Urothelium cell line (cell line): ENCODE results near the gene DLGAP4.

Experiments used
- DNase-seq: peaks from one replicate; pipeline ENCODE4 v3.0.0; 2011; ENCODE audit warnings: low spot score, mixed read lengths
- FAIRE-seq: peaks from 2 replicates; lab custom pipeline; 2011; peaks lifted over from hg19 to GRCh38; lab: Jason Lieb, UNC

Gene DLGAP4

GRCh38 chr20:36273414-36274180 is 32.5 kb upstream of the DLGAP4 start:
- FAIRE-seq (no peak), DNase-seq (peak; percentile 55)

DNA sequence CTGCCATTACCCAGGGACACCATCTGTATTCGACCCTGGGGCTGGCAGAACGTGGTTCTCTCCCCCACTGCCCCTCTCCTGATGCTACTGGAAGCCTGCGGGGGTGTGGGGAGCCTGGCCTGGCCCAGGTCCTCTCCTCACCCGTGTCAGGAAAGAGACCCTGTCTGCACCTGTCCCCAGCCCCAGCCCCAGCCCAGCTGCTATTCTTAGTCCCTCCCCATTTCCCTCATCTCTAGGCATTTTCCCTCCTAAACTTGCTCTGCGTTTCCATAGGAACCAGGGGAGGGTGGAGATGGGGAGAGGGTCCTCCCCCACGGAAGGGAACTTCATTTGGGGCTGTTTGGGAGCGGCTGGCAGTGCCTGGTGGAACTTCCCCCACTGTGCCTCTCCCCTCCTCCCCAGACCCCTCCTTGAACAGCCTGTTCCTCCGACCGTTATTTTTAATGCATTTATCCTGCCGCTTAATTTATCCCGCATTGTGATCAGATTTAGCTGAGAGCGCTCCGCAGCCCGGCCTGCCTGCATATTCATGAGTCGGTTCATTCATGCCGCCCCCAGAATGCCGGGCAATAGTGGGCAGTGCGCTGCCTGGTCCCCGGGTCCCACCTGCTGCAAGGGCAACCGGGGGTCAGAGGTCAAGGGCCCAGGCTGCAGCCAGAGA is 31.8 kb upstream of the DLGAP4 start:
- no peak for FAIRE-seq
- no peak for DNase-seq

DNA sequence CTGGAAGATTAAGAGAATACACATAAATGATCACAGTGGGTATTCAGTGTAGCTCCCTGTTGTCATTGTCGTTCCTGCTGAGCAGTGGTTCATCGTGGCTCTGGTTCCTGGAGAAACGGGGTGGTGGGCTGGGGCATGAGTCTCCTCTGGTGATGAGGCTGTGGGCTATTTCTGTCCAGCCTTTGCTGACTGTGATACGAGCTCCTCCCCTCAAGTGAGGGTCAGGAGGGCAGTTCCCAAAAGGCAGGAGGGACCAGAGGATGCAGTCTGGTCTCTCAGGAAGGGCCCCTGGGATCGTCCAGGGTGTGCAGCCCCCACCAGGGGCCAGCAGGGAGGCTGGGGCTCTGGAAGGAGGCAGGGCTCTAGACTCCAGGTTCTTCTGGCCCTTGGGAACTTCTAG is 31.1 kb upstream of the DLGAP4 start:
- DNase-seq (no peak), FAIRE-seq (no peak)

DNA sequence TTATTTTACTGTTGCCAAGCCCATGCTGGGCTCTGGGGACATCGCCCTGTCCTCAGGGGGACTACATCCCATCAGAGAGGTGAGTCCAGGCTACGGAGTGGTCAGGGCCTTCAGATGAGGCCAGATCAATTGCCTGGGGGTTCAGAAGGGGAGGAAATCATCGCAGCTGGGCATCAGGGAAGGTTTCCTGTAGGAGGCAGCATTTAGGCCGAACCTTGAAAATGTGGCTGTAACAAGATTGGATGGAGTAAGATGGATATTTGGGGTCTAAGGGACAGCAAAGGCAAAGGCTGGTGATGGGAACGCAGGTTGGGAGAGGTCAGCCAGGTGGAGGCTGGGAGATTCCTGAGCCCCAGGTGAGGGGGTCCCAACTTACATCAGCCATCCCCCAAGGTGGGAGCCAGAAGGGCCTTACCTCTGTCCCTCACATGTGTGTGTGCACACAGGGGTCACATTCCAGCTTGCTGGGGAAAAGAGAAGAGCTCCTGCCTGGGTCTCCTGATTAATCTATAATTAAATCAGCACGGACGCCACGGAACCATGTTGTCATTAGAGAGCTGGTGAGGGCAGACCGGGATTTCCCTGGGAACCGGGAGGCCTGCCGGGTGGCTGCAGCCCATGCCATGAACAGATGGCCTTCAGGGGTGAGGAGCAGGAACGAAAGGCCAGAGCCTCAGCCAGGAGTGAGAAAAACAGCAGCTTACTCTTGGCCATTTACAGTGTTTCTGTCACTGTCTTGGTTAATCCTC is 30.5 kb upstream of the DLGAP4 start:
- DNase-seq: no peak
- FAIRE-seq: no peak

GRCh38 chr20:36277546-36277945 is 28.6 kb upstream of the DLGAP4 start:
- no peak for FAIRE-seq
- DNase-seq: no peak

GRCh38 chr20:36279362-36279761 is 26.8 kb upstream of the DLGAP4 start:
- FAIRE-seq: no peak

GRCh38 chr20:36279776-36280175 is 26.4 kb upstream of the DLGAP4 start:
- no peak for DNase-seq
- no peak for FAIRE-seq

More at GRCh38 chr20:36279362-36279761, 26.8 kb upstream of the DLGAP4 start:
- no peak for DNase-seq

DNA sequence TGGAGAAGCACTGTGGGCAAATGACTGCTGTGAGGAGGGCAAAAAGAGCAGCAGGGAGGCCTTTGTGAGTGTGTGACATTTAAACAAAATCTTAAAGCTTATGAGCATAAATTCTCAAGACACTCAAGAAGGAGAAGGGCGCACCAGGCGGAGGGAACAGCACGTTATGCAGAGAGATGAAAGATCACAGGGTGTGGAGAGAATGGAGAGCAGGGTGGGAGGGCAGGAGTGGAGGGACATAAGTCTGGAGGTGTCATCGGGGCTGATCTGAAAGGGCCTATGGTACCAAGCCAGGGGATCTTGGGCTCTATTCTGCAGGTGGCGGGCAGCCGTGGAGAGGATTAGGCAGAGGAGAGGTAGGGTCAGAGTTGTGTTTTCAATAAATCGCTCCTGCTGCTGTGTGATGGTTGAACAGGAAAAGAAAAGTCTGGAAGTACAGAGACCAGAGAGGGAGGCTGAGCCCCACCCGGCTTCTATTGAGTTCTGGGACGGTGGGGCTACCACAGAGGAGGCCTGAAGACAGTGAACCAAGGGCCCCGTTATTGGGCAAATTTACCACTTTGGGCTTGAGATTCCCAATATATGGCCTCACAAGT is 24.3 kb upstream of the DLGAP4 start:
- DNase-seq: no peak
- FAIRE-seq: no peak

DNA sequence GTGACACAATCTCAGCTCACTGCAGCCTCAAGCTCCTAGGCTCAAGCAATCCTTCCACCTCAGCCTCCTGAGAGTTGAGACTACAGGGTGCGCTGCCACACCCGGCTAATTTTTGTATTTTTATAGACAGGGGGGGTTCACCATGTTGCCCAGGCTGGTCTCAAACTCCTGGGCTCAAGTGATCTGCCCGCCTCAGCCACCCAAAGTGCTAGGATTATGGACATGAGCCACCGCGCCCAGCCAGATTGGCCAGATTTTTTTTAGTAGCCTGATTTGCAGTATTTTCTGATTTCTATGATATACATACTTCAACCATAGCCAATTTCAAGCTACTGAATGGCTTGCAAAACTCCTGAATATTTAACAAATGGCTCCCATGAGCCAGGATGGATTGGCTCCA is 21.4 kb upstream of the DLGAP4 start:
- FAIRE-seq: no peak
- no peak for DNase-seq

GRCh38 chr20:36285746-36286447 is 20.2 kb upstream of the DLGAP4 start:
- FAIRE-seq (no peak), DNase-seq (no peak)

DNA sequence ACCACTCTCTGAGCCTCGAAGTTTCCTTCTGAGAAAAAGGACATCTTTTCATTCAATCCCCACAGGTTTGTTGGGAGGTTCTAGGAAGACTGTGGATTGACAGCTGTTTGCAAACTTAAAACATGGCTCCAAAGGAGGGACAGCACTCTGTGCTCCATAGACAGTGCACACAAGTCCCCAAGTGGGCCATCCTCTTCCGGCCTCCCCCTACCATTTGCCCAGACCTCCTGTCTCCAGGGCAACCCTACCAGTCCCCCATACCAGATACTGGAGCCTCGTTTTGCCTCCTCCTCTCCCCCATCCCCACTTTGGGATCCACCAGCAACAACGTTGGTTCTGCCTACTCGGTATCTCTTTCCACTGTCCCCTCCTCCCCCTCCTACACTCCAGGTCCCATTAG is 8.5 kb upstream of the DLGAP4 start:
- DNase-seq: no peak
- no peak for FAIRE-seq

DNA sequence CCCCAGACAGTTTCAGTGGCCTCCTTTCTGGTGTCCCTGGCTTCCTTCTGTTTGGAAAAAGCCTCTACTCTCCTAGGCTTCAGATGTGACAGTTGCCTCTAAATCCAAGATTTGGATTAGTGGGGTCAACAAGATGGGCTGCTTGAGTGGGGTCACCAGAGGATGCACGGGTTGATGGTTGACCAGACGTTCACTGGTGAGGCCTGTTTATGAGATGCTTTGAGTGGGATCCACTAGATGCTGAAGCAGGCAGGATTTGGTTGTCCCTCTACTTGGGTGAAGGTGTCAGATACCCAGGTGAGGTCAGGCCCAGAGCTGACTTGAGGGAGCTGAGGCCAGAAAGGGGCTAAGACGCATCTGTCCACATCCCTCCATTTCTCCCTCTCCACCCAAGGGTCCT is 8.1 kb upstream of the DLGAP4 start:
- DNase-seq (no peak), FAIRE-seq (no peak)

DNA sequence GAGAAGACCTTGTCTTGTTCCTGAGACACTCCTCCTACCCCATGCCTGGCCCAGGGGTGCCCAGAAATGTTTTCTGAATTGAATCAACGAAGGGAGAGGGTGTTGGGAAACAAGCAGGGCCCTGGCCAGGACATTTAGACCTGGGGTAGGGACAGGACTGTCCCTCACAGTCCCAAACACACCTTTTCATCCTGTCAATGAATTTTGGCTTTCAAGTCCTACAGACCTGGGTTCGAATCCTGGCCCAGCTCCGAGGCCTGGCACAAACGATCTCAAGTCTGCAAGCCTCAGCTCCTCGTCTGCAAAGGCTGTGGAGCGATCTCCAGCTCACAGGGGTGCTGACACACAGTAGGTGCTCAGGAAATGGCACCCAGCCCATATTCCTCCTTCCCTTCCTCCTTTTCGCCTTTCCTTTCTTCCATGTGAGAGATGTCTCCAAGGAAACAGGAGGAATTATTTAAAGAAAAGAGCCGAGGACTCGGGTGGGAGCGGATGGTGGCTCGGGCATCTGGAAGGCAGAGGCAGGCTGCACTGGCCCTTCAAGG is 7.3 kb upstream of the DLGAP4 start:
- FAIRE-seq: no peak
- DNase-seq: no peak

DNA sequence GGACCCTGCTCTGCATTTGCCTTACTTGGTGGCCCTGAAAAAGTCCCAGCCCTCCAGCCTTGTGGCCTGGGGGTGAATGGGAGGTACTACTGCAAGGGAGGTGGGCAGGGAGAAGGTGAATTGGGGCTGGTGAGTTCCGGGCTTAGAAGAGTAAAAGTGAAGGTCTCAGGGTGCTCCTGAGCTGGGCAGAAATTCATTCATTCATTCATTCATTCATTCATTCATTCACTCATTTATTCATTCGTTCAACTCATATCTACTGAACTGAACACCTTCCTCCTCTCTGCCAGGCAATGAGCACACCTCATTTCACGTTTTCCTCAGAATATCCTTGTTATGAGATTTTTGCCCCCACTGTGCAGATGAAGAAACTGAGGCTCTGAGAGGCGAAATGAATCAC is 6.7 kb upstream of the DLGAP4 start:
- FAIRE-seq: no peak

GRCh38 chr20:36301359-36302119 is 4.6 kb upstream of the DLGAP4 start:
- DNase-seq: no peak
- FAIRE-seq: no peak

More for the DNA sequence above, 6.7 kb upstream of the DLGAP4 start:
- no peak for DNase-seq

GRCh38 chr20:36303020-36303595 is 3.0 kb upstream of the DLGAP4 start:
- DNase-seq (no peak), FAIRE-seq (no peak)

DNA sequence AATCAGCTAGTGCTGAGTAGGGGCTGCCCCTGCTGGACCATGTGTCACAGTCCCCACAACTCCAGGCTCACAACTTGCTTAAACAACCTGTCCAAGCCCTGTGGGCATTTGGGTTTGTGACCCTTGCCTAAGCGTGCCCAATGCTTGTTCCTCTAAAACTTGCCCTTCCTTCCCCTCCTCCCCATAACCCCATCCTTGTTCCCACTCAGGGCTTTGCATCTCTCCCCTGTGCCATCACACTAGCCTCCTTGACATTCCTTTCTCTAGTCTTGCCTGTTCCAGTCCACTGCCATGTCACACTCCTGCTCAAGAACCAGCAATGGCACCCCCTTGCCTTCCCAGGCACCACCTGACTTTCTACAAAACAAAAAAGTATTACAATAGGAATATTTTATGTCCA is 2.3 kb upstream of the DLGAP4 start:
- FAIRE-seq: no peak
- DNase-seq: no peak

DNA sequence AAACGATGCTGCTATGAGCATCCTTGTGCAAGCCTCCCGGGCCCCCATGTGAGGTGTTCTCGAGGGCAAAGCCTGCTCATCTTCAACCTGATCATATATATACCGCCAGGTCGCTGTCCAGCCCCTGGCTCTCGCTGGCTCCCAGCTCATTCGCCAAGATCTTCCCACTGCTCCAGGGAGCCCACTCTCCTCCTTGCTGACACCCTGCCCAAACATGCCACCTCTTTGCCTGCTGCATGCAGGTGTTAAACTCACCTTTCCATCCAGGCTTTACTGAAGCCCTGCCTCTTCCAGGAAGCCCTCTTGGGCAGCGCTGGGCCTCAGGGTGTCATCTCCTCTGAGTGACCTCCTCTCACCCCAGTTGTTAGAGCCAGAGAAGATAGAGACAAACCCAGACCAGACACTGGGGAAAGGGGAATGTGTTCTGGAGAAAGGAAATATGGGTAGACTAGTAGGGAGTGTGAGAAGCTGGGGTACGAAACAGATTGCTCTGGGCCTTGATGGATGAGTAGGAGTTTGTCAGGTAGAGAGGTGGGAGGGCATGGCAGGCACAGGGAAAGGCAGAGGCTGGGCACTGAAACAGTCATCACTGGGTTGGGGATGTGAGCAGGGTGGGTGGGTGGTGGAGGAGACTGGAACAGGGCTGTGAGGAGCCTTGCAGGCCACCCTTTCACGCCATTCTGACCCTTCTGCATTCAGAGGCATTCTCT is 1.2 kb upstream of the DLGAP4 start:
- no peak for DNase-seq
- FAIRE-seq: no peak
